ENCODE measurements around the gene LINGO3. TPM values are rescaled to one million over a fixed set of nuclear protein-coding genes. Genes with fewer than 3 reads are reported as not detected.
"Not testable (repeated sequence)": the region's sequence is repeated elsewhere in the genome, so short reads cannot be mapped to it uniquely, and the experiment has no call there.

The LINGO3 gene
- total RNA-seq, 1 experiment from 2014 or later: not detected

DNA sequence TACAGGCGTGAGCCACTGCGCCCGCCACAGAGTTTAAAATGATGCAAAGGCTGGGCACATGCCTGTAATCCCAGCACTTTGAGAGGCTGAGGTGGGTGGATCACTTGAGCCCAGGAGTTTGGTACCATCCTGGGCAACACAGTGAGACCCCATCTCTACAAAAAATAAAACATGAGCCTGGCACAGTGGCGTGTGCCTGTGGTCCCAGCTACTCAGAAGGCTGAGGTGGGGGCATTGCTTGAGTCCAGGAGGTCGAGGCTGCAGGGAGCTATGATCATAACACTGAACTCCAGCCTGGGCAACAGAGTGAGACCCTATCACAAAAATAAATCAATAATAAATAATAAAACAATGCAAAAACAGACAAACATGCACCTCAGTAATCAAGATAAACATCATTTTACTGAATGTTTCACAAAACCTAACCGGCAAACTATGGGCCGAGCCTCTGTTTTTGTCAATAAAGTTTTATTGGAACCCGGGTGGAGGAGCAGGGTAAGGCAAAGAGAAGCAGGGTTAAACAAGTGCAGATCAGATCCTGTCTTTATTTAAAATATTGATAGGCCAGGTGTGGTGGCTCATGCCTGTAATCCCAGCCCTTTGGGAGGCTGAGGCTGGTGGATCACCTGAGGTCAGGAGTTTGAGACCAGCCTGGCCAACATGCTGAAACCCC is 24.0 kb downstream of the LINGO3 start:
- no peak overlapping the region for H3K27ac Mint-ChIP-seq (ENCODE audit: unreplicated experiment)
- TF ChIP-seq, protein P1, sequence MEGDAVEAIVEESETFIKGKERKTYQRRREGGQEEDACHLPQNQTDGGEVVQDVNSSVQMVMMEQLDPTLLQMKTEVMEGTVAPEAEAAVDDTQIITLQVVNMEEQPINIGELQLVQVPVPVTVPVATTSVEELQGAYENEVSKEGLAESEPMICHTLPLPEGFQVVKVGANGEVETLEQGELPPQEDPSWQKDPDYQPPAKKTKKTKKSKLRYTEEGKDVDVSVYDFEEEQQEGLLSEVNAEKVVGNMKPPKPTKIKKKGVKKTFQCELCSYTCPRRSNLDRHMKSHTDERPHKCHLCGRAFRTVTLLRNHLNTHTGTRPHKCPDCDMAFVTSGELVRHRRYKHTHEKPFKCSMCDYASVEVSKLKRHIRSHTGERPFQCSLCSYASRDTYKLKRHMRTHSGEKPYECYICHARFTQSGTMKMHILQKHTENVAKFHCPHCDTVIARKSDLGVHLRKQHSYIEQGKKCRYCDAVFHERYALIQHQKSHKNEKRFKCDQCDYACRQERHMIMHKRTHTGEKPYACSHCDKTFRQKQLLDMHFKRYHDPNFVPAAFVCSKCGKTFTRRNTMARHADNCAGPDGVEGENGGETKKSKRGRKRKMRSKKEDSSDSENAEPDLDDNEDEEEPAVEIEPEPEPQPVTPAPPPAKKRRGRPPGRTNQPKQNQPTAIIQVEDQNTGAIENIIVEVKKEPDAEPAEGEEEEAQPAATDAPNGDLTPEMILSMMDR (IDR thresholded peaks at IDR 0.05; ENCODE audit: unreplicated experiment): no peak
- no peaks in the 10 kb centered on the region for H3K9me3 Mint-ChIP-seq (ENCODE audit: low read depth, unreplicated experiment)
- no peaks in the 10 kb centered on the region for H3K4me1 Mint-ChIP-seq (ENCODE audit: low read depth, unreplicated experiment)
- no peak for DNase-seq
- no TSS peak for BruUV-seq (replicated peaks)
- H3K4me3 Mint-ChIP-seq (ENCODE audit: low read depth, unreplicated experiment): no peak overlapping the region
- CTCF ChIA-PET: no interaction called here
- H3K36me3 Mint-ChIP-seq (ENCODE audit: insufficient read depth, unreplicated experiment): peaks cover 5% of the 10 kb centered on the region
- intact Hi-C loops (cut with micrococcal nuclease; ENCODE audit: unreplicated experiment): no loop called here
- peaks cover 14% of the 10 kb centered on the region for H3K27me3 Mint-ChIP-seq (ENCODE audit: unreplicated experiment)

DNA sequence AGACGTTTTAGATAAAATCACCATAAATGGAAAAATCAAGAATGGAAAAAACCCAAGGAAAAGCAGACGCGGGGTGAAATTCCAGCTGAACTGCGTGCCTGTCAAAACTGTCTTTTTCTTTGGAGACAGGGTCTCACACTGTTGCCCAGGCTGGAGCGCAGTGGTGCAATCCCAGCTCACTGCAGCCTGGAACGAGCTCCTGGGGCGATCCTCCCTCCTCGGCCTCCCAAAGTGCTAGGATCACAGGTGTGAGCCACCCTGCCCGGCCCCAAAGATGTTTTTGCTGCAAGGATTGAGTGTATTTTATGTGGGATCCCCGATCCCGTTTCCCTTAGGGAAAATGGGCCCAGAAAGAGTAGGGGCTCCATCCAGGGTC is 25.1 kb downstream of the LINGO3 start:
- Mint-ChIP-seq H3K4me3 (ENCODE audit: low read depth, unreplicated experiment) (no peak overlapping the region), H3K27me3 (ENCODE audit: unreplicated experiment) (peaks cover 3% of the 10 kb centered on the region), H3K9me3 (ENCODE audit: low read depth, unreplicated experiment) (no peaks in the 10 kb centered on the region), H3K27ac (ENCODE audit: unreplicated experiment) (no peak overlapping the region), H3K4me1 (ENCODE audit: low read depth, unreplicated experiment) (no peaks in the 10 kb centered on the region), H3K36me3 (ENCODE audit: insufficient read depth, unreplicated experiment) (peaks cover 8% of the 10 kb centered on the region)
- intact Hi-C loops (cut with micrococcal nuclease; ENCODE audit: unreplicated experiment): no loop called here
- TF ChIP-seq, protein P1 (IDR thresholded peaks at IDR 0.05; ENCODE audit: unreplicated experiment): no peak
- BruUV-seq (replicated peaks): no TSS peak
- no peak for DNase-seq
- CTCF ChIA-PET: no interaction called here

DNA sequence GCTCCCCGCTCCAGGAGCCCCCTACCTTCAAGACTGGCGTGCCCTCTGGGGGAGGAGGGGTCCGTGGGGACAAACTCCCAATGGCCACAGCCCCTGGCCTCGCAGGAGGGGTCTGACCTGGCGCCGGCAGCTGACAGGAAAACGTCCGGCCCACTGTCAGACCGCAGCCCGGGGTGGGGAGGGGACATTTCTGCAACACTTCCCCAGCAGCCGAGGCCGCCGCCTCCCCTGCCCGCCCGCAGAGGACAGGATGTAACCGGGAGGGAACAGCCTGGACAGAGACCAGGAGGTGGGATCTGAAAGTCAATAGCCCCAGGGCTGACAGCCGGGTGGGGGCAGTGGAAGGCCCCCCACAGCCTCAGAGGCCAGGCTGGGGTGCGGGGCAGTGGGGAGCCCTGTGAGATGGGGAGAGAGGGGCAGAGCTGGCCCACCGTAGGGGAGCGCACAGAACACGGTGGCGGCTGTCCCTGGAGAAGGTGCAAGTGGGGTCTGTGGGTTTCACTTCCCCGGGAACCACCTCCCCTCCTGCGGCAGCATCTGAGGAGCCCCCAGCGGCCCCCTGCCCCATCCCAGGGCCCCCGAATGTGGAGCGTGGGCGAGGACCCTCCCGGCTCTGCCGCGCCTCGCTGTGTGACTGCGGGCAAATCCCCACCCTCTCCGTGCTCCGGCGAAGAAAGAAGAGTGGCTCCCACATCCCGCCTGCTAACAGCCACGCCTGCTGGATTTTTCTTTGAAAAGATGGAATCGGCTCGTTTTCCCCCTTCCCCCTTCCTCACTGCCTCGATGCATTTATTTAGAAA is 25.7 kb downstream of the LINGO3 start, which contains the start of gene PEAK3:
Gene PEAK3, minus strand, starts transcription at position 114 of the 800 bp plus-strand sequence. CDS start 1,244 bp downstream, outside the sequence.
- no peak for DNase-seq

DNA sequence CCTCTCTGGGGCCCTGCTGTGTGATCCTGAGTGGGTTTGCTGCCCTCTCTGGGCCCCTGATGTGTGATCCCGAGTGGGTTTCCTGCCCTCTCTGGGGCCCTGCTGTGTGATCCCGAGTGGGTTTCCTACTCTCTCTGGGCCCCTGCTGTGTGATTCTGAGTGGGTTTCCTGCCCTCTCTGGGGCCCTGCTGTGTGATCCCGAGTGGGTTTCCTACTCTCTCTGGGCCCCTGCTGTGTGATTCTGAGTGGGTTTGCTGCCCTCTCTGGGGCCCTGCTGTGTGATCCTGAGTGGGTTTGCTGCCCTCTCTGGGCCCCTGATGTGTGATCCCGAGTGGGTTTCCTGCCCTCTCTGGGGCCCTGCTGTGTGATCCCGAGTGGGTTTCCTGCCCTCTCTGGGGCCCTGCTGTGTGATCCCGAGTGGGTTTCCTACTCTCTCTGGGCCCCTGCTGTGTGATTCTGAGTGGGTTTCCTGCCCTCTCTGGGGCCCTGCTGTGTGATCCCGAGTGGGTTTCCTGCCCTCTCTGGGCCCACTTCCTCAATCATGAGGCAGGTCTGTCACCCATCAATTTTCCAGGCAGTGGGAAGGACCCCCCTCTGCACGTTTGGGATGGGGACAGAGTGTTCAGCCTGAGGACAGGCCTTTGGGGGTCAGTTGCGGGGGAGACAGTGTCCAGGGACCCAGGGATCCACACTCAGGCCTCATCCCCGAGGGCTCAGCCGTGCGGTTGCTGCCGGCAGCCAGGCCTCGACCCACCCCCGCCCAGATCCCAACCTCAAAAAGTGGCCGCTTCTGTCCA is 26.5 kb downstream of the LINGO3 start:
- BruUV-seq (replicated peaks); CTCF ChIA-PET; H3K4me3 Mint-ChIP-seq (ENCODE audit: low read depth, unreplicated experiment); intact Hi-C loops (cut with micrococcal nuclease; ENCODE audit: unreplicated experiment); H3K27ac Mint-ChIP-seq (ENCODE audit: unreplicated experiment); H3K27me3 Mint-ChIP-seq (ENCODE audit: unreplicated experiment); H3K9me3 Mint-ChIP-seq (ENCODE audit: low read depth, unreplicated experiment); H3K4me1 Mint-ChIP-seq (ENCODE audit: low read depth, unreplicated experiment); DNase-seq: not testable (repeated sequence)
- H3K36me3 Mint-ChIP-seq (ENCODE audit: insufficient read depth, unreplicated experiment): peaks cover 17% of the 10 kb centered on the region

More for the DNA sequence above, 25.7 kb downstream of the LINGO3 start, which contains the start of gene PEAK3:
- Mint-ChIP-seq H3K4me3 (ENCODE audit: low read depth, unreplicated experiment) (no peak within 1 kb of the TSS), H3K4me1 (ENCODE audit: low read depth, unreplicated experiment) (no peaks in the 10 kb centered on the region), H3K27me3 (ENCODE audit: unreplicated experiment) (no peaks in the 10 kb centered on the region), H3K36me3 (ENCODE audit: insufficient read depth, unreplicated experiment) (peaks cover 14% of the 10 kb centered on the region), H3K9me3 (ENCODE audit: low read depth, unreplicated experiment) (no peaks in the 10 kb centered on the region), H3K27ac (ENCODE audit: unreplicated experiment) (no peak within 1 kb of the TSS)
- no TSS peak for BruUV-seq (replicated peaks)
- TF ChIP-seq, protein P1 (IDR thresholded peaks at IDR 0.05; ENCODE audit: unreplicated experiment): no peak
- intact Hi-C loops (cut with micrococcal nuclease; ENCODE audit: unreplicated experiment): no loop called here
- CTCF ChIA-PET: no interaction called here

All from Calu3 (cell line).